ENCODE results near the gene ISM1.
A peak's percentile ranks its signal among the peaks of the same experiment; 100 is the strongest.

Gene ISM1

DNA sequence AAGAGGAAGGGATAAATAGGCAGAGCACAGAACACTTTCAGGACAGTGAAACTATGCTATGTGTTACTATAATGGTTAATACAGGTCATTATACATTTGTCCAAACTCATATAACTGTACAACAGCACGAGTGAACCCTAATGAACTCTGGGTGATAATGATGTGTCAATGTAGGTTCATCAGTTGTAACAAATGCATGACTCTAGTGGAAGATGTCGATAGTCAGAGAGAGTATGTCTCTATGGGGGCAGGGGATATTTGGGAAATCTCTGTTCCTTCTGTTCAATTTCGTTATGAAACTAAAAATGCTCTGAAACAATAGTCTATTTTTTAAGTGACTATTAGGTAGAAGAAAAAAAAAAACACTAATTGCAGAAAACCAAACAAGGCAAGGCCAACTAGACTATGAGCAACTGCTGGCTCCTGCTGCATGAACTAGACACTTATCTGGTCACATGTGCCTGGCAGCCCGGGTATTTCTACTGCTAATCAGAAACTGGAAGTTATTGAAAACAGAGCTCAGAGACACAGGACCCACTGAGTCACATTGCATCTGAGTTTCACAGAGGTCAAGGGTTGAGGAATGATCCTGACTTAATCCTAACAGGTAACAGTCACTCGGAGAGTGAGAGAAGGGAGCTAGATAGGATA is 97.9 kb downstream of the ISM1 start:
- no peak for DNase-seq

DNA sequence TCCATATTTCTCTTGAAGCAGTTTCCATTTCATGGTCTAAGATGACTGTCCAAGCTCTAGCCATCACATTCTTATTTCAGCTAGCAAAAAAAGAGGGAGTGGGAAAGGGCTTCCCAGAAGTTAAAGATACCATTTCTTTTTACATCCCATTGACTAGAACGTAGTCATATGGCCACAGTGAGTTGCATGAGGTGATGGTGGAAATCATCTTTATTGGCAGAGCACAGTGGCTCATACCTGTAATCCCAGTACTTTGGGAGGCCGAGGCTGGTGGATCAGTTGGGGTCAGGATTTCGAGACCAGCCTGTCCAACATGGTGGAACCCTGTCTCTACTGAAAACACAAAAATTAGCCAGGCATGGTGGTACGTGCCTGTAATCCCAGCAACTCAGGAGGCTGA is 99.6 kb downstream of the ISM1 start:
- DNase-seq, result no peak

DNA sequence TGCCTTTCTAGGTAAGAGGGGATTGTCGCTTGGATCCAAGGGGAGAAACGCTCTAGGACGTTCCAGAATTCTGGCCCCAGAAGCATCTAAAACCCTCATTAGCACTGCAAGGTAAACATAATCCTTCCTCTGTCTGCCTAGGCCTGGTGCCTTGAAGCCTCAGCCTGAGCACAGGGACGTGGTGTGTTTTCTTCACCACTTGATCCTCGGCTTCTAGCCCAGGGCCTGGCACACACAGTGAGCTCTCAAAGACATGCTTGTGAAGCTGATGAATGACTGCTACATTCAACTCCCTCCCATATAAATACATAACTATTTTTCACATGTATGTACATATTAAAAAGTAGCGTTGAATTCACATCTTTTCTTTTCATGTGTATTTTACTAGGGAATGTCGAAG is 100.3 kb downstream of the ISM1 start:
- no peak for DNase-seq

DNA sequence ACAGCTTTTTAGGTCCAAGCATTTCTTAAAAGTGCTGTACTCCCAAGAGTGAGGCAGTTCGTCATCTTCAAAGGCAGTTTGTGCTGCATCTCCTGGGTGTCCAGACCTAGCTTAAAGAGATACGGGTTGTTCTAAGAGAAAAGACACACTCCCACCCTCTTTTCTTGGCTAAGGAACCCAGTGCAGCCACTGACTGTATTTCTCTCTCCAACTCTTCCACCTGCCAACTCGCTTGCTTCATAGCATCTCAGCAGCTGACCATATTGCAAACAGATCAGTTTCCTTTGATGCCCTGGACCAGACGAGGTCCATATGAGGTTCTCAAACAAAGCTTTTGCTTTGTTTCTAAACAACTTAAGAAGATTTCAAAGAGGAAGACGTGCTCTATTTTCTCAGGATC is 101.1 kb downstream of the ISM1 start:
- DNase-seq, result no peak

DNA sequence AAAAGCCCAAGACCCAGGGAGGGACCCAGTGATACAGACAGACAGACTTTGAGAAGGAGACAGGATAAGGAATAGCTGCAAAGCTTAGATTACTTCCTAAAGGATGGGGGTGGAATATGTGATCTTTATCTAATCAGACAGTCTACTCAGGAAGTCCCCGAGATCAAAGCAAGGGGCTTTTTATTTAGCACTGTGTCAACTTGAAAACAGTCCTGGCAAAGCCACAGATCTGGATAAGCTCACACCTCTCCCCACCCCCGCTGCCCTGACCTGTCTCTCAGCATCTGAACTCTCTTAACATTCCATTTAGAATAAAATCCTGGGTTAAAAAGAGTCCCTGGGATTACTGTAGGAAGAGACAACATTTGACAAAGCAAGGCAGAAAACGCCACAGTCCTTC is 101.5 kb downstream of the ISM1 start:
- DNase-seq, result no peak

DNA sequence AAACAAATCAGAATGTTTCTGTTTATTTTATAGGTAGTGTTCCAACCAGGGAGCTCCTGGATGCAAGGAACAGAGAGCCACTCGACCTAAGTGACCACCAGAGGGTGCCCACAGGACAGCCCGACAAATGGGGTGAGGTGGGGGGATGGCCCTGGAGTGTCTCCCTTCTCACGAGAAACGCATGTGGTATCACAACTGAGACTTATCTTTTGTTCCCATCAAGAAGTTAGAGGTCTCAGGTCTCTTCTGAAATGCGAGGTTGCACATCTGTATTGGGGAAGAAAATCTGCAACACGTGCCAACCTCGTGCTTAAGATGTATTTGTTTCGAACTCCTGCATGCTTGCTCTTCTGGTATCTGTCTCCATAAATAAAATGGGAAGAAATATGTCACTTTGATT is 104.0 kb downstream of the ISM1 start:
- DNase-seq, result no peak

DNA sequence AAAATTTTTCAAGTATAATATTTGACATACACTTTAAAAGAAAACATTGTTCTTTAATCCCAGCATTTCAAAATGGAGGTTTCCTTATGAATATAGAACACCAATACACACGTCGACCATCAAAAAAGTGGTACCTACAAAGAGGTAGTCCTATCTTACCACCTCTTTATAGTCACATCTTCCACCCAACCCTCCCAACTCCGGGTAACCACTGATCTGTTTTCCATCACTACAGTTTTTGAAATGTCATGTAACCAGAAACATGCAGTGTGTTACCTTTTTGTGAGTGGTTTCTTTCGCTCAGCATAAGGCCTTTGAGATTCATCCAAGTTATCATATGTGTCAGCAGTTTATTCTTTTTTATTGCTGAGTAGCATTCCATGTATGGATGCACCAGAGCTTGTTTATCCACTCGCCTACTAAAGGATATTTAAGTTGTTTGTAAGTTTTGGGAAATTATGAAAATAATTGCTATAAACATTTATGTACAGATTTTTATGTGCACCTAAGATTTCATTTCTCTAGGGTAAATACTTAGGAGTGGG is 104.8 kb downstream of the ISM1 start:
- DNase-seq, result no peak

DNA sequence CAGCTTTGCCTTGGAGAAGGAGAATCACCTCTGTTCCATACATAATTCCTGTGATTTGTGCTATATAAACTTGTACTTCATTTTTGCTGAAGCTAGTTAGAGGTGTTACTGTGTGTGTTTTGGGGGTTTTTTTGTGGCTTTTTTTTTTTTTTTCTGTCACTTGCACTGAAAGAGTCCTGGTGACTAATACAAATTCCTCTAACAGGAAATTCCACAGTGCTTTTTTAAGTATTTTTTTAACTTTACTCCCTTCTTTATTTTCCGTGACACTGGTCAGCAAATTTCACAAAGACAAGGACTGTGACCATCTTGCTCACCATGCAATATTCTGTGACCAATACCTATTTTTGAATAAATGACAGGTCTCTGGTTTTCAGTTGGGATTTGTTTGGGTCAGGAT is 110.5 kb downstream of the ISM1 start:
- DNase-seq, result no peak

DNA sequence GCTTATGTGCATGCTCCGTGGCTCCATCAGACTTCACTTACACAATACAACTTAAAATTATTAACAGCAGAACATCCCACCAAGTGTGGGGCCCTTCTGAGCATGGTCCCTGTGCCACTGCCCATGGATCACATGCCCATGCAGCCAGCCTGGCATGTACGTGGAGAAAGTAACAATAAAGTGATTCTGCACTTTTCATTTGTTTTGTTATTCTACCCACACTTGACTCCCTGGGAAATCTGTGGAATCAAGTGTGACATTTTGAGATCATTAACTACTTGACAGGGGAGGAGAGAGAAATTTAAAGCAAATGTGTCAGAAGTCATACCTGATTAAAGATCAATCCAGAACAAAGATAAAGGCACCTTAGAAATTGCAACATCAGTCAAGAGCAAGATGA is 112.0 kb downstream of the ISM1 start:
- DNase-seq, result no peak

DNA sequence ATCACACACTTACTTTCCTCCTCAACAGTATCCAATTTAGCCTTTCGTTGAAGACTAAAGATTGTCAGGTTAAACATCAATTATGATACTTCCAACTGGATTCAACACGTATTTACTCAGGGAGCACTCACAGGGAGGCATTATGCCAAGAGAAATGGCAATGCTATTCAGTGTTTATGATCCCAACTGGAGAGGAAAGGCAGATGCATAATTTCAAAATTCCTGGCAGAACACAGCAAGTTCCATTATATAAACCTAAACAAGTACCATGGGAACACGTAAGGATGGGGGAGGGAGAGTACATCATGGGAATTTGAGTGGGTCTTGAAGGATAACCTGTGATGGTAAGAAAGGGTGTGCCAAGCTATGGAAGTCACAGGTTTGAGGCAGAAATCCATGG is 112.7 kb downstream of the ISM1 start:
- DNase-seq, result peak; percentile 71

DNA sequence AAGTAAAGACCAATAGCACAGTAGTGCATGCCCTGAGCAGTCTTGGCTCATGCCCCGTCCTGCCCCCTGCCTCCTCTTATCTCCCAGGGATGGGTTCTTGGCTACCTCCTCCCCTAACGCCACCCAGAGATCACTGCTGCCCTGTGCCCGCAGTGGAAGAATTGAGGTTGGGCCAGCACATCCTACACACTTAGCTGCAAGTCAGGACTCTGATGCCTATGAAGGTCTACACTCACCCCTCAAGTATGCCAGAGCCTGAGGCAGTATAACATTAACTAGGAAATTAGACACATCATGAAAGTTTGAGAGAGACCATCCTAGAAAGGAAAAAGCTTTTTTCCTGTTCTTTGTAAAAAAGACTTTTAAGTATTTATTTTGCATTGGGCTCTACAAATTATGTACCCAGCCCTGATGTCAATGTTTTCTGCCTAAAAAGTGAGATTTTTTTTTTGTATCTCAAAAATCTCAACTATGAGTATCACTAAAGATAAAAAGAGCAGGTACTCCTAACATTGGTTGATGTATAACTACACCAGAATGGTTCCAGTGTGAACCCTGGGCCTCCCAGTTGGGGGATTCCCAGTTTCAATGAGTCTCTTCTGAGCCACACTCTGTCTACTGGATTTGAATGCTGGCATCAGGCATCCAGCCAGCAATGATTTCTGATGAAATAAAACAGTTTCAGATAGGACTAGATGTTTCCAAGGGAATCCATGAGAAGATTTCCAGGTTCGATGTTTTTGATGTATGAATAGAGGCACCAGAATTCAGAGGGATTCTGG is 115.4 kb downstream of the ISM1 start:
- no peak for DNase-seq

DNA sequence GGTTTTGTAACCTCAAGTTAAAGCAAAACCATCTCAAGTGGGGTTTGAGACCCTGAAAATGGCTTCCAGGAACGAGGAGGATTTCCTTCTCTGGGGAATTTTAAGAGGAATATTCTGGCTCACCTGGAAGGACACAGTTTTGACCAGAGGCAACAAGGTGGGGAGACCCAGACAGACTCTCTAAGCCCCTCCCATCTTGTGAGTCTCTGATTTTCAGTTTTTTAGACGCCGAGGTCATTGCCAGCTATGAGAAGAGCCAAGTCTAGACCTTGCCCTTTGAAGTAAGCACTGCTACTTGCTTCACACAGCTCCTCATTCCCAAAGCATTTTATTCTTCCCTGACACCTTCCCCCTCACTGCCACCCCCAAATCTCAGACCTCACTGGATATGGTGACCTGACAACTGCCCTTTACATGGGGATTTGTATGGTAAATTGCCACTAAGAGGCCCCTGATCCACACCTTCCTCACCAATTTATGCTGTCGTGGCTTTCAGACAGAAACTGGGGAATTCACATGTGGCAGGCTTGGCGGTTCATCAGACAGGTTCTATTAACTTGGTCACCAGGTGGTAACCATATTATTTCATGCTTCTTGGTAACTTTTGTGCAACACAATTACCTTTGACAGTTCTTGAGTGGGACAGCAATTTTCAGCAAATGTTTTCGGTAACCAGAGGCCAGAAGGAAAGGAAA is 116.2 kb downstream of the ISM1 start:
- no peak for DNase-seq

DNA sequence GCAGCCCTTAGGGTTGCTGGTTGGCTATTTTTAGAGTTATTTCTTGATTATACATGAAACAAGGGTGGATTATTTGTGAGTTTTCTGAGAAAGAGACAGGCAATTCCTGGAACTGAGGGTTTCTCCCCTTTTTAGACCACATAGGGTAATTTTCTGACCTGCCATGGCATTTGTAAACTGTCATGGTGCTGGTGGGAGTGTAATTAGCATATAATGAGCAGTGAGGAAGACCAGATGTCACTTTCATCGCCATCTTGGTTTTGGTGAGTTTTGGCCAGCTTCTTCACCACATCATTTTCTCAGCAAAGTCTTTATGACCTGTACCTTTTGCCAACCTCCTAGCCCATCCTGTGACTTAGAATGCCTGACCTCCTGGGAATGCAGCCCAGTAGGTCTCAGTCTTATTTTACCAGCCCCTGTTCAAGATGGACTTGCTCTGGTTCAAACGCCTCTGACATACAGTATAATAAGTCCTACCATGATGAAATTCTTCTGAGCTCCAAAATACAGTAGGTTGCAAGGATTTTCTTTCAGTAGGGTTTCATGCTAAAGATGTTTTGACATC is 117.1 kb downstream of the ISM1 start:
- DNase-seq, result no peak

DNA sequence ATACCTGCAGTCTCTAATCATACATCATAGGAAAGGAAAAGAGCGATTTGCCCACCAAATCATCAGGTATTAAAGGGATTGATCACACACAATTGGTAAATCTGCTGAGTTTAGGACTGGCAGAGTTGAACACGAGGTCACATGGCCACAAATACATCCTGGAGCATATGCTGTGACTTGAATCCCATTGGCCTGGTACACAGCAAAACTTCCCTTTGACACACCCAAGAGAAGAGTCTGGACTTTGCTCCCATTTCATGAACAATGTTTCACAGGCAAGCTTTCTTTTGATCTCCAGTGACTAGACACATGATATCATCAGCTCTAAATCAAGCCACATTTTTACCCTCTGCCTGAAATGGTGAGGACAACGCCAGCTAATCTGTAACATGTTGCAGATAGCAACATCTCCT is 117.9 kb downstream of the ISM1 start:
- DNase-seq, result no peak

DNA sequence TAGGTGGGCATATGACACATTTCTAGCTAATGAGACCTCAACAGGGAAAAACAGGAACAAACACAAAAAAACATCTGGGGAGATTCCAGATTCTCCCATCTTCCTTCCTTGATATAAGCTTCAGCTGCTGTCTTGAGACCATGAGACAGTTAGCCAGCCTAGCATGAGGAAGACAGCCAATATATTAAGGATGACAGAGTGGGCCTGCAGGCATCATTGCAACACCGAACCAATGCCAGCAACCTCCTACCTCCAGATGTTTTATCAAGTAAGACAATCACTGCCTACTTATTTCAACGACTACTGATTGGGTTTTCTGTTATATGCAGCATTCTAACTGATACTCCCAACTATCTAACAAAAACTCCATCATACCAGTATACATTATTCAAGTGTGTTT is 119.0 kb downstream of the ISM1 start:
- no peak for DNase-seq

DNA sequence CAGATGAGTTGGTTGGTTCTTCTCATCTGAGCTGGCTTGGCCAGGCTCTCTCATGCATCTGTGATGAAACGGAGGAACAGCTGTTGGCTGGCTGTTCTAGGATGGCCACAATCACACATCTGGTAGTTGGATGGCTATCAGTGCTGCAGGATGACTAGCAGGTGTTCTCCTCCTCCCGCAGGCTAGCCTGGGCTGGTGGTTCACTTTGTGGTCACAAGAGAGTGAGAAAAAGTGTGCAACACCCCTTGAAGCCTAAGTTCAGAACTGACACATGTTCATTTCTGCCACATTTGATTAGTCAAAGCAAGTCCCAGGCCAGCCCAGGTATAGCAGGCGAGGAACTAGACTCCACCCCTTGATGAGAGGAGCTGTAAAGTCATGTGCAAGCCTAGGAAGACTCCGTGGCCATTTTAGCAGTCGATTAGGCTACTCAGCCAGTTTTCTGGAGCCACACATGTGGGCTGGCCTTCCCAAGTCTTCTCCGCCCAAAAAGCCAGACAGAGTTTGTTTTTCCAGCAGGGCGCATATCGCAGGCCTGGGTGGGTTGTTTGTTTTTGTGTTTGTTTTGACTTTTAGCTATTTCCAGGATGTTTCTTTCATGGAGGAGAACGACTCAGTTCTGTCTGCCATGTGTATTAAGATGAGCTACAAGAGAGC is 120.8 kb downstream of the ISM1 start:
- no peak for DNase-seq

DNA sequence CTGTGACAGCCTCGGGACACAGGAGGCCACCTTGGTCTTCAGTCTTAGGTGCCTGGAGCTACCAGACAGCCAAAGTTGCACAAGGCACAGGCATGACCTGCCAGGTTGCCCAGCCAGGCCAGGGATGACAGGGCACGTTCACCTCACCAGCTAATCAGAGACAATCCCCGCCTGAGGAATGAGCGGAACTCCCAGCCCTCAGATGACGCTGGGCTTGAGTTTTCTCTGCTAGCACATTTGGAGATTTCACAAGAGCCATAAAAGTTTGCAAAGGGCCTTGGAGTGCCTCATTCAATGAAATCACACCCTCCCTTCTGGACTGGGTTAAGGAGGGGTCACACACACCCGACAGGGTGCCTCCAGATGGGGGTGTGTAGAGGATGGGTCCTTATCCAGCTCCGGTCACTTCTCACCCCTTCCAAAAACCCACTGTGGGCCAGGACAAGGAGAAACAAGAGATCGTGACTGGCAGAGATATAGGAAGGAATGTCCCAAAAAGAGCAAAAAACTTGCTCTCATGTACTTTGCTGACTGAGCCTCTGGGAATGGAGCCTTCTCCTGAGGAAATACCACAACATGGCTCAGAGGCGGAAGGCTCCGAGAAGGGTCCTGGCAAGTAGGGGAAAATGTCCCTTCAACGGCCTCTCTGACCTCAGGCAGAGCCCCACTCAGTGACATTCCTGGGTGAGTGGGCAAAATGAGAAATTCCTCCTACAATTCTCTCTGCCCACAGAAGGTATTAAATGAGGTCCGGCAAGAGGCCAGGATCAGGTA is 121.6 kb downstream of the ISM1 start:
- no peak for DNase-seq

DNA sequence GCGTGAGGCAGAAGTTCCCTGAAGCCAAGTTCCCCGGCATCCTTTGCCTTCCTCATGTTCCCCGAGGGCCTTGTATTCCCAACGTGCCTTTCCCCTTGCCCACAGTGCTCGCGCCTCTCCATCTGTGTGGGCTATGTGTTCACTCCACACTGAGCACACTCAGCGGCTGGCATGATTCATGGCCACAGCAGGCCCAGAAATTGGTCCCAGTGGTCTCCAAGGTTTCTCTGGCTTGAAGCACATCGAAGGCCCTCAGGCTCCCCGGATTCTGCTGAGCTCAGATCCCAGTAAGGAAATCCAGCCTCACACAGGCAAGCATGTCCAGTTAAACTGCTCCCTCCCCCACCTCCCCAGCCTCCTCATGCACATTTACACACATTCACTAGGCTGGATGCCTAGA is 123.6 kb downstream of the ISM1 start:
- no peak for DNase-seq

DNA sequence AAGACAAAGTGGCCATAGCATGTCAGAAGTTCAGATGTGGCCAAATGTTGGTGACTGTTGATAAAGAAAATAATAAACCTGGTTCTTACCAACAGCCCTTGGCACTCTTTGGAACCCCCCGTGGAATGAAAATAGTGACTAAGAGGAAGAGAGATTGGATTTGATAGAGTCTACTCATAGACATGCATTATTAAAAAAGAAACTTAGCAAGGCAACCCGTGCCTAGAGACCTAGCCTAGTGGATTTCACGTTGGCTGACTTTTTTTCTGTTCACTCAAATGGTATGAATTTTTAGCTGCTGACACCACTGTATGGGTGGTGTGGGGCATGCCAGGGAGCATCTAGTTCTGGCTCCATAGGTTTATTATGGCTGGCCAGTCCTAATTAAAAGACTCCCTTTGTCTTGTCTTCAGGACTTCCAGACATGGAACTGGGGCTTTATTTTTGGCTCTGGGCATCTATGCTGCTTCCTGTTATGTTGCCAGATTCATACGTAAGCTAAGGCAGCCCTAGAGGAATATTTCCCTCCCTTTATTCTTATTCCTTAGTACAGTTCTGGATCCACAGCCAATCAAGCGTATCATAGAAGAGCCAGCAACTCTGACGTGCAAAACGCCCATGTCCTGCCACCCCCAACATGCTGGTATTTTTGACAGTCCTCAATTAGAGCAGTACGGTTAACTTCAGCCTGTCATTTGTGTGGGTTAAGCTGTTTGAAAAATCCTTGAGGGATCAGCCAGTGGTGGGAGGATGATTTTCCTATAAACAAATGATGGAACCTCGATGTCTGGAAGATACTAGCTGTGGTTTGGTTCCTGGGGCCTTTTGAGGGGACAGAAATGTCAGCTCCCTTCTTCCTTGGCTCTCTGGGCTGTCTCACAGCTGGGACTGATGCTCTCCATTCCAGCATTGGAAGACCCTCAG is 127.5 kb downstream of the ISM1 start:
- no peak for DNase-seq

DNA sequence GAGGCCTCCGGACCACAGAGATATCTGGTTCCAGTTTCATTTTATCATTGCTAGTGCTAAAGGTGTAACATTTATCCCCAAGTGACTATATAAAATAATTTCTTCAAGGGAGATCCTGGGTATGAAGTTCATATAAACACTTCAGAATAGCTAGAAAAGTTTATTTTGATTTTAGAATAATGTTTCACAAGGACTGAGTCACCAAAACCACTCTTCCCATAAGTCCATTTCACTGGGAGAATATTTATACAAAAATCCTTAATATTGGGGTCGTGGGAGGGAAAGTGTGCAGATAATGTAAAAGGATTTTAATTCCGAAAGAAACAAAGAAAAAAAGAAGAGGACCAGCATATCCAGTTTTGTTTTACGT is 128.1 kb downstream of the ISM1 start:
- no peak for DNase-seq

All from DMS79 (cell line).